CD4-positive, alpha-beta T cell treated with Interleukin-10 for 1 hour (primary cell): Measurements from ENCODE around the gene ANKMY1.

ENCODE experiments used
- DNase-seq: peaks from one replicate; pipeline ENCODE4 v3.0.0-alpha.2; 2020

The ANKMY1 gene

DNA sequence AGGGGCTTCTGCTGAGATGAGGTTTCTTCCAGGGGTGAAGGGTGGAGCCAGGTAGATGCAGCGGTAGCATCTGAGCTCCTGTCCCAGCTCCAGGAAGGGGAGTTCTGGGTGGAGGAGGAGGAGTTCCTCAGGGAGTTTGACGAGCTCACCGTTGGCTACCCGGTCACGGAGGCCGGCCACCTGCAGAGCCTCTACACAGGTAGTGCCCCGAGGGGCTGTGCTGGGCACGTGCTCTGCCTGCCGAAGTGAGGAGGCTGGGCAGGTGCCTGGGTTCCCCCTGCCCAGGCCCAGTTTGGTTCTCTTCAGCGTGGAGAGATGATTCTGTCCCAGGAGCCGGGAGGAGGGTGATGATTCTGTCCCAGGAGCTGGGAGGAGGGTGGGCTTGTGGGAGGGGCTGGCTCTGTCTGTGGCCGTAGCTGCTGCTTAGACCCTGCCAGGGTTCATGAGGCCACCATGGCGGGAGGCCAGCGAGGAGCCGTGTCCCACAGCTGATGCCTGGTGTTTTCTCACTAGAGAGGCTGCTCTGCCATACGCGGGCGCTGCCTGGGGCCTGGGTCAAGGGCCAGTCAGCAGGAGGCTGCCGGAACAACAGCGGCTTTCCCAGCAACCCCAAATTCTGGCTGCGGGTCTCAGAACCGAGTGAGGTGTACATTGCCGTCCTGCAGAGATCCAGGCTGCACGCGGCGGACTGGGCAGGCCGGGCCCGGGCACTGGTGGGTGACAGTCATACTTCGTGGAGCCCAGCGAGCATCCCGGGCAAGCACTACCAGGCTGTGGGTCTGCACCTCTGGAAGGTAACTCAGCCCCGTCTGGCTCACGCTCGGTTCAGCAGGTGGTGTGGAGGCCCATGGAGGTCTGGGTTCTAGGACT lies 37.0 kb upstream of the ANKMY1 start:
- DNase-seq = no peak

DNA sequence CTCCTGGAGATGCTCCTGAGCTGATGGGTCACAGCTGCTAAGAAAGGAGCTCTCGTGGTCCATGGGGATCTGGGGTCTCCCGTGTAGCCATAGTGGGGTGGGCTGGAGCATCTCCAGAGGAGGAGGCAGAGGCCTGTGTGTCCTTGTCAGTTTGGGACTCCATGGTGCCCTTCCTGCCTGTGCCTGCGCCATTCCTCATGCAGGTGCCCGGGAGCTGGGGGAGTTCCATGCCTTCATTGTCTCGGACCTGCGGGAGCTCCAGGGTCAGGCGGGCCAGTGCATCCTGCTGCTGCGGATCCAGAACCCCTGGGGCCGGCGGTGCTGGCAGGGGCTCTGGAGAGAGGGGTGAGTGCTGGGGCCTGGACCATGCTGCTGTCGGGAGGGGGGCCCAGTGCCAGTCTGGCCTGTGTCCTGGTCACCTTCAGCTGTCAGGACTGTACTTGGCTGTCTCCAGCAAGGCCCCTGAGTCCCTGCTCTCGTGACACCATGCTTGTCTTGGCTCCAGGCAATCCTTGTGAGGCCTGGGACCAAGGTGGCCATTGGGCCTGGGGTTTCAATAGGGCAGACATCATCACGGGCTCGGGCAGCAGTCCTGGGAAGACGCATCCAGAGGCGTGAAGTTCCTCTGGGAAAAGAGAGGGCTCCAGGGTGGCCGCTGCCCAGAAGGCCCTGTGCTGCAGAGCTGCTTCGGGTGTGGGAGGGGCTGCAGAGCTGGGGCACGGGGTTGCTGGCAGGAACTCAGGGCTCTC lies 36.1 kb upstream of the ANKMY1 start:
- DNase-seq = no peak

DNA sequence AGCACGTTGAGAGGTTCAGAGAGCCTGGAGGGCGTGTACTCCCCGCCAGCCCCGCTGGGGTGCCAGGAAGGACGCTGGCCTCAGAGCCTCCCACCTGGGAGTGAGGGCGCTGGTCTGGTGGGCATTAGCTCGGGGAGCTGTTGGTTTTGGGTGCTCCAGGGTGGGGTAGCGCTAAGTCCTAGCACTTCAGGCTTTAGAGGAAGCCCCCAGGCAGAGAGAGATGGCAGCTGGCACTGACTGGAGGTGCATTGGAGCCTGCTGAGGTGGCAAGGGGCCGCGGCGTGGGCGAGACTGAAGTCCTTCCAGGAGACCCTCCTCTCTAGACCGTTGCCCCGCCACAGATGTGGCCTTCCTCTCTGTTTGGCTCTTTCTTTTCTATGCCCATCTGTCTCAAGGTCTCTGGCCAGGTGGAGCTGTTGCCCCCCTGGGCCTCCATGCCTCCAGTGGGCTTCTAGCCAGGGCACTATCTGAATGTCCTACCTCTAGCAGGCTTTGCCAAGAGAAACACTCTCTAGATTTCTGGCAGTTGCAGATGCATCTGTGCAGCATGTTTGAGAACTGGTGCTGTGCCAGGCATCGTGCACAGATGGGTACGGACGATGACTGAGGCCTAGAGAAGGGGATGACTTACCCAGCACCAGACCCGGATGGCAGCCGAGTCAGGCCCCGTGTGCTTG lies 35.4 kb upstream of the ANKMY1 start:
- no peak for DNase-seq

DNA sequence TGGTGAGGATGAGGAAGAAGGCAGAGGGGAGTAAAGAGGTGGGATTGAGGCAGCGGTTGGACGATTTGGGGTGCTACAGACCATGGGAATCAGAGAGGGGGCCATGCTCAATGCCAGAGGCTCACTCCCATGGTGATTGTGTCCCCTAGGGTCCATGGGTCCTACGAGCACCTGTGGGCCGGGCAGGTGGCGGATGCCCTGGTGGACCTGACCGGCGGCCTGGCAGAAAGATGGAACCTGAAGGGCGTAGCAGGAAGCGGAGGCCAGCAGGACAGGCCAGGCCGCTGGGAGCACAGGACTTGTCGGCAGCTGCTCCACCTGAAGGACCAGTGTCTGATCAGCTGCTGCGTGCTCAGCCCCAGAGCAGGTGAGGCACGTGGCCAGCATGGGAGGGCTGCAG lies 34.0 kb upstream of the ANKMY1 start:
- no peak for DNase-seq

DNA sequence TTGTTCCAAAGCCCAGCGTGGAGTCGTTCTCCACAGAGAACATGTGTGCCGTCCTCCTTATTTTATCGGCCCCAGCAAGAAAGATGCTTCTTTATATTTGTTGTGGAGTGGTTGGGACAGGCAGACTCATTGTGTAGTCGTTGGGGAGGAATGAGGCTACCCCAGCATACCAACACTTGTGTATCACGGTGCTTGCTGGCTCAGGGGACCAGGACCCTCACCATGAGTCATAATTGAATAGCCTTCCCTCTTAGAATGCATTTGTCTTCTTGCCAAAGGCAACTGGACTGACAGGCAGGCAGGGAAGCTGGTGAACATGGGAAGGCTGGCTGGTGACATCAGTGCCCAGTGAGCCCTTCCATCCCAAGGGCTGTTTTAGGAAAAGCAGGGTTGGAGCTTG lies 33.4 kb upstream of the ANKMY1 start:
- no peak for DNase-seq

DNA sequence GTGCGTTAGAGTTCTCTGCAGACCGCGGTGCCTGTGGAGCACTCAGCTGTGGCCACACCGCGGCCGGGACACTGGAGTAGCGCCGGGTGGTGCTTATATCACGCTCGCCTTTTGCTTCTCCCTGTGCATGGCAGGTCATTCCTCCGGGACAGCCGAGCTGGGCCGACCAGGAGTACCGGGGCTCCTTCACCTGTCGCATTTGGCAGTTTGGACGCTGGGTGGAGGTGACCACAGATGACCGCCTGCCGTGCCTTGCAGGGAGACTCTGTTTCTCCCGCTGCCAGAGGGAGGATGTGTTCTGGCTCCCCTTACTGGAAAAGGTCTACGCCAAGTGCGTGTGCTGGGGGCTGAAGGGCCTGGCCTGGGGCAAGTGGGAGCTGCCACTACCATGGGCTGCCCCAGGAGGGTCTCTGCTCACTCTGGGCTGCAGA lies 32.9 kb upstream of the ANKMY1 start:
- no peak for DNase-seq

DNA sequence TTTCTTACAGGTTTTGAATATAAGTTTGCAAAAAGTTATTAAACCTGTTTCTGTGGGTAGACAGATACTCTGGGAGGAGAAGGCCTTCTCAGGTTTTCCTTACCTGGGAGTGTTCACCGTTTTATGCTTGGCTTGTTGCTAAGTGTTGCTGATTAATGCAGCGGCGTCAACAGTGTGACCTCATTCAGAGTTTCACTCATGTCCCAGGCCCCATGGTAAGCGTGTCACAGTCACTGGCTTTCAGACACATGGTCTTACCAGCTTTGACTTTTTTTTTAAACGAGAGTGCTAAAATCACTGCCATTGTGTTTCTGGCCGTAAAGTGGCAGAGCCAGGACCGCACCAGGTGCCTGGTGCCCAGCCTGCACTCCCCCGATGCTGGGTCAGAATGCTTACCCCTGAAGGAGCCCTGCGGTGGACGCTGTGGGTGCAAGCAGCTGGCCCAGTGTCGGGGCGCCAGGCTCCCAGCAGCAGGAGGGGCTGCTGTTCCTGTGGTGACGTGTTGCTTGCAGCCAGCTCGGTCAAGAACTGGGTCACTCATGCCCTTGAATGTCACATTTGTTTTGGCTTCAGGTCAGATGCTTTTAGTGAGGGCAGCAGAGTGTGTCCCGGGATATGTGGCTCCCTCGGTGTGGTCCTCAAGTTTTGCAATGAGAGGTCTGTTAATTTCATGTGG lies 32.2 kb upstream of the ANKMY1 start:
- no peak for DNase-seq

DNA sequence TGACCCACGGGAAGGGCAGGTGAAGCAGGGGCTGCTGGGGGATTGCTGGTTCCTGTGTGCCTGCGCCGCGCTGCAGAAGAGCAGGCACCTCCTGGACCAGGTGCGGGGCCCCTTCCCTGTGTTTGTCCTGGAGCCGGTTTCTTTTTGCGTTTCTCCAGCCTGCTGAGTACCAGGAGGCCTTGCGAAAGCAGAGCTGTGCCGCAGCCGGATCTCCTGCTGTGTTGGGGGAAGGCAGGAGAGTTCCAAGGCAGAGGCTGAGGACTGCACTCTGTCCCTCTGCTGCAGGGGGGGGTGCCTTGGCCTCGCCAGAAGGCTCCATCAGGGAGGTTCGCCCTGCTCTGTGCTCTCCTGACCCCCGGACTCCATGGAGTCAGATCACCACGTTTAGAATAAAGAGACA lies 31.6 kb upstream of the ANKMY1 start:
- no peak for DNase-seq

DNA sequence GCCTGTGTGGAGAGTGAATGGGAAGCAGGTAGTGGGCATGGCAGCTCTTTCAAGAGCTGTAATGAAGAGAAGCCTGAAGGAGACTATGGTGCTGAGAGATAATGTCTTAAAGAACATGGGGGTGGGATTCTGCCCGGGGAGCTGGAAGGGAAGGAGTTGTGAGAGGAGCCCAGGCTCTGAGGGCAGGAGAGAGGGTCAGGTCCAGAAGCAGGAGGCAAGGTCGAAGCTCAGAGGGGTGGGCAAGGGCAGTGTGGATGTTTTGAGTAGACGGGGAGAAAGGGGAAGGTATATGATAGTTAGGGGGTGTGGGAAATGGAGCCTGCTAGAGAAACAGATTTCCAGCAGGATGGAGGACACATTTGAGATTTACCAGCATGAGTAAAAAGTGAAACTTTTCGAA lies 30.9 kb upstream of the ANKMY1 start:
- DNase-seq = no peak

DNA sequence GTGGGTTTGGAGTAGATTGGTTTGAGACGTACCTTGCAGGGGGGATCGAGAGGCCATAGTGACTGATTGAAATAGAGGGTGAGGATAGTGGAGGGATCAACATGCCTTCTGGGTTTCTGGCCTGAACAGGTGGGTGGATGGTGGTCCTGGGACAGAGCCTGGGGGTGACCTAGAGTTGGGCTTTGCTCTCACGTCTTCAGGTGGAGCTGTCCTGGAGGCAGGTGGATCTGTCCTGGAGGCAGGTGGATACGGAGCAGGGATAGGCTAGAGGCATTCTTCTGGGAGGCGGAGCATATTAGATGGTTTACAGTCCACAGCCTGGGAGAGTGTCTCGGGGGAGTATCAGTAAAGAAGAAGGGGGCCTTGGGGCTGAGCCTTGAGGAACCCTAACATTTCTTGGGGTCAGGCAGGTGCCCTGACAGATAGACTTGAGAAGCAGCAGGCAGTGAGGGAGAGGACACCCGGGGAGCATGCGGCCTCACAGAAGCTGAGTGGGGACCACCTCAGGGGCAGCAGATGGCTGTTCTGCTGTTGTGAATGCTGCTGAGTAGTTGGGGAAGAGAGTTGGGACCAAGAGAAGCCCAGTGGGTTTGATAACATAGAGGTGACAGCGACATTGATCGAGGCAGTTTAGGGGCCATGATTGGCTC lies 30.3 kb upstream of the ANKMY1 start:
- no peak for DNase-seq

DNA sequence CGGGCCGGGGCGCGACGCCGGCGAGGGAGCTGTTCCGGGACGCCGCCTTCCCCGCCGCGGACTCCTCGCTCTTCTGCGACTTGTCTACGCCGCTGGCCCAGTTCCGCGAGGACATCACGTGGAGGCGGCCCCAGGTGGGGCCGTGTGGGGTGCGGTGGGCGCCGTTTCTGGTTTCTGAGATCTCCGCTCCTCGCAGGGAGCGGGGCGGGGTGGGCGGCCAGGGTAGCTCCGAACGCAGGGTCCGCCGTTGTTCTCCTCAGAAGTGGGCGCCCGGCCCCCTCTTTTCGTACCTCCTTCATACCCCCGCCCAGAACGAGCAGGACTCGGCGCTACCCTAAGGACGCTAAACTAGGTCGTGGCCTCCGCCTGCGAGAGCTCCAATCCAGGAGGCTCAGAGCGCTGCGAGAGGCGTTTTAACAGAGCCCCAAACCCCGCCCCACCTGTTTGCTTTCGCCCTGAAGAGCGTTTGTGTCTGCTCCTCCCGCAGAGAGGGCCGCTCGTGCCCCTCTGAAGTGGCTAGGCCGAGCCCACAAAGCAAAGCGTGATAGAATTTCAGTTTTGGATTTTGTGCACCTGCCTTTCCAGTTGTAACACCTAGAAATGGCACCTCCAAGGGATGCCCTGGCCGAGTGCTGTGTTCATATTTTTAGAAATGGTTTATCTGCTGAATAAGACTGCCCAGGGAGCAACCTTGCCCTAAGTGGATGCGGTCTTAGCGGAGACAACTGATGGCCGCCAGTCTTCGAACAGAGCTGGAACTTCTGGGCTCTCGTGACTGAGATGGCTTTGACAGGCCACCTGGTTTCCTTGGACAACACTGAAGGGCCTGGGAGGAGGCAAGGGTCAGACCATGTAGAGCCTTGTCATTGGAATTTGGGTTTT lies 29.4 kb upstream of the ANKMY1 start:
- DNase-seq = peak; percentile 56

DNA sequence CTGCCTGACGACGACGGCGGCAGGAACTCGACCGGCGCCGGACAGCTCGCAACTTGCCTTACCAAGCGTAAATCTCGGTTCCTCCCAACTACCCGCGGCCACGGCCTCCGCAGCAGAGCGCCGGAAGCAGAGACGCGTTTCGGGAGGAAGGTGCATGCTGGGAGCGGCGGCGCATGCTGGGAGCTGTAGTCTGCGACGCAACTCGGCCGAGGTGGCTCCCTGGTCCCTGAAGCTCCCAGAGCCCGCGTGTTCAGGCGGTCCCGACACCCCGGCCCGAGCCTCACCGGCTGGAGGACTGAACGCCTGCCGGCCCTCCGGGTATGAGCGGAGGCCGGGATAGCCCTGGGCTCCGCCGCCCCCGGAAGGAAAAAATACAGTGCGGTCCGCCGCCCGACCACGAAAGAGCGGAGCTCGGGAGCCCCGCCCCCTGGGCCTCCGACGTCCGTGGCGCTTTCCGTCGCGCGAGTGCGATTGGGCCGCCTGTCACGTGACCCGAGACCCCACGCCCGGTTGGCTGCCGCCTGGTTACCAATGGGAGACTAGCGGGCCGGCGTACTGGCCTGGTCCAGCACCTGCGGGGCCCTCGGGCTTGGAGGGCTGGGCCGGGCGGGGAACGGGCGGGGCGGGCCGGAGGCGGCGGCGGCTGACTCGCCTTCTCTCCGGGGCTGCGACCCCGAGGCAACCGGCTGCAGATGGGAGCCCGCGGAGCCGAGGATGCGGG lies 28.6 kb upstream of the ANKMY1 start, which contains the start of gene CAPN10:
TSS of gene CAPN10 (plus strand) at position 537 of the 721 bp plus-strand sequence. CDS start at position 715, 178 bp downstream.
- DNase-seq = peak; percentile 96

DNA sequence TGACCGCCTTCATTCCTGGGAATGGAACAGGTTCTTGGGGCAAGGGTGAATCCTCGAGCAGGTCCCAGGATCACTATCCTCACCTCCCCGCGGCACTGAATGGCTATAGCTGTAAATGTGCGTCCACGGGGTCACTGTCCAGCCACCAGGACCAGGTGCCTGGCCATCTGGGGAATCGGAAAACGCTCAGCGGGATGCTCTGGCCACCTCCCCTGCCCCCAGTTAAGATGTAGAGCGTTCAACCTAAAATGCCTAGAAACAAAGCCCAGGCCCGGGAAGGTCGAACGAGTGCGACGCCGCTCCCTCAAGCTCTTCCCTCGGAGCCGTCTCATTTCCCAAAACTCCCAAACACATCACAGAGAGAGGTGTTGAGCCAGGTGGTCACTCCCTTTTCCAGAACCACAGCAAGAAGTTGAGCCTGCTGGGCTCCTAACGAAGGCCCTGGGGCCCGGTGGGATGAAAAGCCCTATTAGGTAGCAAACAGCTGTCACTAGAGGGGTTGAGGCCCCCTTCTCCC lies 28.0 kb upstream of the ANKMY1 start:
- DNase-seq = no peak

DNA sequence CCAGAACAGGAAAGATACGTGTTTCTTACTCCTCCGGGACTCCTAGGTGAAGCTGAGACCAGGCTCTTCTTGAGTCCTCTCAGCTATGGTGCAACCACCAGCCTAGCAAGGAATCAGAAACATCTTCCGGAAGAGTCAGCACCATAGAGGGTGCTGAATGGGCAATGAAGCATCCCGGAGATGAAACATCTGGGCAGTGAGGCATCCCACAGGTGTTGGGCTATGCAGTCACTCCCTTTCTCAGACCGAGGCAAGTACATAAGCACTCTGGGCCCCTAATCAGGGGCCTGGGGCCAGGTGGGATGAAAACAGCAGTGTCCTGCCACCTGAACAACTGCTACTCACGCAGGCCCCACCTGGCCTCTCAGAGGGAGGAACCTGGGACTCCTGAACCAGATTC lies 27.3 kb upstream of the ANKMY1 start:
- DNase-seq = no peak

DNA sequence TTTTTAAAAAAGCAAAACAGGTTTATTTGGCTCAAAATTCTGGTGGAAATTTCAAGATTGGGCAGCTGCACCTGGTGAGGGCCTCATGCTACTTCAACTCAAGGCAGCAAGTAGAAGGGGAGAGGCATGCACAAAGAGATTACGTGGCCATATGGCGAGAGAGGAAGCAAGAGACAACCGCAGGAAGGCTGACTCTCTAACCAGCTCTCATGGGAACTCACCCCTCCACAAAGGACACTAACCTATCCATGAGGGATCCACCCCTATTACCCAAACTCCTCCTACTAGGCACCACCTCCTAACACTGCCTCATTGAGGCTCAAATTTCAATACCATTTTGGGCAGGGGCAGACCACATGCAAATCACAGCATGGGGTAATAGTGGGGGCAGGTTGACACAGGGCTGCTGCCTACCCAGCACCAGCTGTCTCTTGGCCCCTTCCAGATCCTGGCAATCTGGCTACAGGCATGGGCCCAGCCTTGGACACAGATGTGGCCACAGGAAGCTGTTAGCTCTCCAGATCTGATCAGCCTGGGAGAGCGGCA lies 26.8 kb upstream of the ANKMY1 start:
- peak; percentile 6 for DNase-seq

DNA sequence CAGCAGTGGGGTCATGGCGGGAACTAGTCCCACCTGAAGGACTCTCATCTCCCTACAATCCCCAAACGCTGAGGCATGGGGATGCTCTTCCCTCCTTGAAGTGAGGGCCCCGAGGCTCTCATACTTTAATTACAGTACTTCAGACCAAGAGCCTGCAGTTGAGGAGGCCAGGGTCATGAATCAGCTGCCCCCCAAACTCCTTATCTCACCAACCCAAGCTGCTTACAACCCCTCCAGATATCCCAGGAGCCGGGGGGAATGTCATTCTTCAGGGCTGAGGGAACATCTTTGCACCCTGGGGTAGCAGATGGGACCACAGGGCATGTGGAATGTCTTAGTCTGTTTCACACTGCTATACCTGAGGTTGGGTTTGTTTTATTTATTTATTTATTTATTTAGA lies 26.0 kb upstream of the ANKMY1 start:
- no peak for DNase-seq

DNA sequence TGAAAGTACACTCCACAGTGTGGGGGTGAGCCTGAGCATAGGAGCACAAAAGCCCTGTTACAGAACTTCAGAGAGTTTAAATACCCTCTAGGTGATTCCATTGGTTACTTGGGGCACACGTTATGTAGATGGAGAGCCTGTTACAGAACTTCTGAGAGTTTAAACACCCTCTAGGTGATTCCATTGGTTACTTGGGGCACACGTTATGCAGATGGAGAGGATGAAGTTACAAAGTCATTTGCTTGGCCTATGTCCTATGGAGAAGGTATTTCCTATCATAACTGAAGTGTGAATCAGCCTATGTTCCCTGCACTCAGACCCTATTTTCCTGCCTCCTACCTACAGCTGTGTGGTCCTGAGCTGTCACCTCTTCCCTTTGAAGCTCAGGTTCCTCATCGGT lies 25.0 kb upstream of the ANKMY1 start:
- DNase-seq = no peak

DNA sequence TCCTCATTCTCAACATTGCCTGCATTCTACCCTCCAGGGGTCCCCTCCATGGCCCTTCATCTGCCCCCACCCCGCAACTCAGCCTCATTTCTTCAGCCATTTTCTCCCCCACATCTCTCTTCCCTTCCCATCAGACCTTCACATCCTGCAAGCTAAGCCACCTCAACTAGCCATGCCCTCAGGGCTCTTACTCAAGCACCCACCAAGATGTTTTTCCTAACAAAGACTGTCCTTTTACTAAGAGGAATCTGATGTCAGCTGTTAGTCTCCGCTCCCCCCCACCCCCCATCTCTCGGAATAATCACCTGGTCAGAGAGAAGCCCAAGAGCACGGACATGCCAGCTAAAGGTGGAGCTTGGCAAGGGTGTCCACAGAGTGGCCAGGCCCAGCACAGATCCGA lies 24.0 kb upstream of the ANKMY1 start:
- no peak for DNase-seq

DNA sequence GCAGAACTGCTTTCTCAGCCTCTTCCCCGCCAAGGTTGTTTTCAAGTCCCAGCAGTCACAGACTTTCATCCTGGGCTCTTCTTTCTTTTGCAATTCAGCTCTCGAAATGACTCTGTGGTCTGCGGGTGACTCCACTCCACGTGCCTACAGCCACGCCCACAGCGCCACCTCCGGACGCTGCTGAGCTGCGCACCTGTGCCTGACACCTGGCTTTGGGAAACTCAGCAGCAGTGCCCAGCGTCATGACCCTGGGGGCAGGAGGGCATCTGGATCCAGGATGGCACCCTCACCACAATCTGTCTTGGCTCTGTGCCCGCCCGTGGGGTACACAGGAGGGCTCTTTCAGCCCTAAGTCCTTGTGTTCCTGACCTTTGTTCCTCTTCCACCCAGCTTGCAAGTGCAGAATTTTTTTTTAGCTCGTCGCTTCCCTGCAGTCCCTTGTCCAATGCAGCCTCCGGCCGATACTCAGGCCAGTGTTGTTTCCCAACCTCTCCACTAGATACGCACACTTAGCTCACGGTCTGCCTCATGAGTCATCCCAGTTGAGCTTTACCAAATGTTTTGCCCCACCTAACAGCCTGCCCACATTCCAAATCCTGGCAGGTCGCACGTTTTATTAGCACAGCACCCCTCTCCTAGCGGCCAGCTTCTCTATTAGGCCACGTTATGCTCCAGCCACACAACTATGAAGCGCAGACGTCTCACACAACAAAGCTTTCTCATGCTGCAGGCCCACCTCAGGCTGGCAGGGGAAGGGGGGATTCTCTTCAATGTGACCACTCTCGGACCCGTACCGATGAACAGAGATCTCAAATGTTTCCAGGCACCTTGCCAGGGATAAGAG lies 22.2 kb upstream of the ANKMY1 start:
- DNase-seq = peak; percentile 86
